Measurements from ENCODE around the gene CGB5. TPM values are rescaled to one million over a fixed set of nuclear protein-coding genes. Genes with fewer than 3 reads are reported as not detected.

CGB5 gene
- total and polyA plus RNA-seq, 9 of the 15 experiments (the other 6 are each of a cell fraction or from before 2014, with no cell fraction given) = not detected

GRCh38 chr19:49017666-49018351 lies 25.8 kb upstream of the CGB5 start (continued):
- TF ChIP-seq, protein P1, sequence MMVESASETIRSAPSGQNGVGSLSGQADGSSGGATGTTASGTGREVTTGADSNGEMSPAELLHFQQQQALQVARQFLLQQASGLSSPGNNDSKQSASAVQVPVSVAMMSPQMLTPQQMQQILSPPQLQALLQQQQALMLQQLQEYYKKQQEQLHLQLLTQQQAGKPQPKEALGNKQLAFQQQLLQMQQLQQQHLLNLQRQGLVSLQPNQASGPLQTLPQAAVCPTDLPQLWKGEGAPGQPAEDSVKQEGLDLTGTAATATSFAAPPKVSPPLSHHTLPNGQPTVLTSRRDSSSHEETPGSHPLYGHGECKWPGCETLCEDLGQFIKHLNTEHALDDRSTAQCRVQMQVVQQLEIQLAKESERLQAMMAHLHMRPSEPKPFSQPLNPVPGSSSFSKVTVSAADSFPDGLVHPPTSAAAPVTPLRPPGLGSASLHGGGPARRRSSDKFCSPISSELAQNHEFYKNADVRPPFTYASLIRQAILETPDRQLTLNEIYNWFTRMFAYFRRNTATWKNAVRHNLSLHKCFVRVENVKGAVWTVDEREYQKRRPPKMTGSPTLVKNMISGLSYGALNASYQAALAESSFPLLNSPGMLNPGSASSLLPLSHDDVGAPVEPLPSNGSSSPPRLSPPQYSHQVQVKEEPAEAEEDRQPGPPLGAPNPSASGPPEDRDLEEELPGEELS (CRISPR knock-in tag; IDR thresholded peaks at IDR 0.05; ENCODE audit: borderline replicate concordance) = no peak
- TF ChIP-seq SRSF3 (IDR thresholded peaks at IDR 0.05; ENCODE audit: insufficient read depth, low read length) (no peak), MNT (conservative IDR thresholded peaks at IDR 0.05) (peak; percentile 20 to 40; a peak in 1 of 4 replicates), U2AF1 (optimal IDR thresholded peaks at IDR 0.05; ENCODE audit: low read depth, low read length) (no peak), ZNF707 (CRISPR knock-in tag; conservative IDR thresholded peaks at IDR 0.05) (no peak), ZBTB5 (IDR thresholded peaks at IDR 0.05) (no peak), GABPB1 (CRISPR knock-in tag; IDR thresholded peaks at IDR 0.05) (0 out of 2 replicates have a peak, but pooled peaks have one; percentile 24), TEAD1 (CRISPR knock-in tag; IDR thresholded peaks at IDR 0.05) (peak in 1 of 2 experiments; percentile 73; a peak in 1 of 4 replicates), ETV5 (CRISPR knock-in tag; IDR thresholded peaks at IDR 0.05; ENCODE audit: low read depth) (no peak), NFIX (CRISPR knock-in tag; IDR thresholded peaks at IDR 0.05; ENCODE audit: low read depth) (no peak), EGR1 (conservative IDR thresholded peaks at IDR 0.05) (peak; percentile 82), ZNF121 (CRISPR knock-in tag; conservative IDR thresholded peaks at IDR 0.05) (no peak), PHB2 (IDR thresholded peaks at IDR 0.05; ENCODE audit: low read depth) (no peak), HIVEP1 (CRISPR knock-in tag; IDR thresholded peaks at IDR 0.05) (no peak)
- TF ChIP-seq, protein P2, sequence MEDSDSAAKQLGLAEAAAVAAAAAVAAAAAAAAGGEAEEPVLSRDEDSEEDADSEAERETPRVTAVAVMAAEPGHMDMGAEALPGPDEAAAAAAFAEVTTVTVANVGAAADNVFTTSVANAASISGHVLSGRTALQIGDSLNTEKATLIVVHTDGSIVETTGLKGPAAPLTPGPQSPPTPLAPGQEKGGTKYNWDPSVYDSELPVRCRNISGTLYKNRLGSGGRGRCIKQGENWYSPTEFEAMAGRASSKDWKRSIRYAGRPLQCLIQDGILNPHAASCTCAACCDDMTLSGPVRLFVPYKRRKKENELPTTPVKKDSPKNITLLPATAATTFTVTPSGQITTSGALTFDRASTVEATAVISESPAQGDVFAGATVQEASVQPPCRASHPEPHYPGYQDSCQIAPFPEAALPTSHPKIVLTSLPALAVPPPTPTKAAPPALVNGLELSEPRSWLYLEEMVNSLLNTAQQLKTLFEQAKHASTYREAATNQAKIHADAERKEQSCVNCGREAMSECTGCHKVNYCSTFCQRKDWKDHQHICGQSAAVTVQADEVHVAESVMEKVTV (CRISPR knock-in tag; IDR thresholded peaks at IDR 0.05) = no peak

All from K562 (cell line).